Measurements from ENCODE around the gene AKT2. TPM values are rescaled to one million over a fixed set of nuclear protein-coding genes. Genes with fewer than 3 reads are reported as not detected.

The AKT2 gene
- total RNA-seq, 2 donors from 2014 or later: 190 to 208 TPM

GRCh38 chr19:40232479-40232878 lies 52.7 kb downstream of the AKT2 start:
- H3K9me3 Mint-ChIP-seq: no peaks in the 10 kb centered on the region
- H3K9me3 ChIP-seq (ENCODE audit: control insufficient read depth, low read length): no peaks in the 10 kb centered on the region
- no peak for TF ChIP-seq CTCF (conservative IDR thresholded peaks at IDR 0.05)
- no peak overlapping the region for H3K4me3 ChIP-seq (ENCODE audit: low read length)
- DNase-seq: no peak
- peaks cover 18% of the 10 kb centered on the region for H3K36me3 Mint-ChIP-seq (ENCODE audit: low read depth)
- H3K9ac ChIP-seq (ENCODE audit: extremely low read depth, low read length, poor library complexity, severe bottlenecking): no peak overlapping the region
- no peak overlapping the region for H3K4me3 Mint-ChIP-seq
- no peaks in the 10 kb centered on the region for H3K27me3 ChIP-seq (ENCODE audit: control insufficient read depth, insufficient read depth, low read length, poor library complexity, severe bottlenecking)
- WGBS, 2 experiments (ENCODE audit: insufficient coverage in 1 of 2, insufficient read length in 1 of 2): 88% methylated on average over 12 of the region's 12 CpGs; no CpG with 5 or more reads in 1 of the 2 experiments
- H3K4me1 ChIP-seq (ENCODE audit: control insufficient read depth, insufficient read depth, low read length): peaks cover 12% of the 10 kb centered on the region
- H3K27me3 Mint-ChIP-seq (ENCODE audit: insufficient read depth): peaks cover 8% of the 10 kb centered on the region
- peaks cover 14% of the 10 kb centered on the region for H3K36me3 ChIP-seq (ENCODE audit: control insufficient read depth, insufficient read depth, low read length)
- peaks cover 22% of the 10 kb centered on the region for H3K4me1 Mint-ChIP-seq
- H3K27ac ChIP-seq (ENCODE audit: low read depth, low read length): no peak overlapping the region
- H3K27ac Mint-ChIP-seq: no peak overlapping the region

- 46 to 51% methylated on average over 9 to 14 of the region's 16 CpGs for WGBS, 2 experiments (ENCODE audit: insufficient coverage in 1 of 2, insufficient read length in 1 of 2)
- Mint-ChIP-seq H3K4me3 (no peak overlapping the region), H3K4me1 (peaks cover 22% of the 10 kb centered on the region), H3K27me3 (ENCODE audit: insufficient read depth) (peaks cover 15% of the 10 kb centered on the region), H3K9me3 (no peaks in the 10 kb centered on the region), H3K27ac (peak overlapping the region; percentile 72), H3K36me3 (ENCODE audit: low read depth) (peaks cover 14% of the 10 kb centered on the region)
- DNase-seq: peak; percentile 81
- peaks cover 12% of the 10 kb centered on the region for H3K4me1 ChIP-seq (ENCODE audit: control insufficient read depth, insufficient read depth, low read length)
- H3K9me3 ChIP-seq (ENCODE audit: control insufficient read depth, low read length): no peaks in the 10 kb centered on the region
- no peak for TF ChIP-seq CTCF (conservative IDR thresholded peaks at IDR 0.05)
- no peak overlapping the region for H3K9ac ChIP-seq (ENCODE audit: extremely low read depth, low read length, poor library complexity, severe bottlenecking)
- H3K27ac ChIP-seq (ENCODE audit: low read depth, low read length): peak overlapping the region; percentile 21
- H3K4me3 ChIP-seq (ENCODE audit: low read length): no peak overlapping the region
- H3K36me3 ChIP-seq (ENCODE audit: control insufficient read depth, insufficient read depth, low read length): peaks cover 10% of the 10 kb centered on the region
- no peaks in the 10 kb centered on the region for H3K27me3 ChIP-seq (ENCODE audit: control insufficient read depth, insufficient read depth, low read length, poor library complexity, severe bottlenecking)
Observed at GRCh38 chr19:40231544-40232424, 53.4 kb downstream of the AKT2 start.

- Mint-ChIP-seq H3K36me3 (ENCODE audit: low read depth) (peaks cover 10% of the 10 kb centered on the region), H3K4me1 (peaks cover 22% of the 10 kb centered on the region), H3K4me3 (no peak overlapping the region), H3K27ac (peak overlapping the region; percentile 2), H3K9me3 (no peaks in the 10 kb centered on the region), H3K27me3 (ENCODE audit: insufficient read depth) (peaks cover 19% of the 10 kb centered on the region)
- no peak overlapping the region for H3K9ac ChIP-seq (ENCODE audit: extremely low read depth, low read length, poor library complexity, severe bottlenecking)
- H3K27me3 ChIP-seq (ENCODE audit: control insufficient read depth, insufficient read depth, low read length, poor library complexity, severe bottlenecking): no peaks in the 10 kb centered on the region
- no peak overlapping the region for H3K4me3 ChIP-seq (ENCODE audit: low read length)
- peaks cover 12% of the 10 kb centered on the region for H3K4me1 ChIP-seq (ENCODE audit: control insufficient read depth, insufficient read depth, low read length)
- peaks cover 3% of the 10 kb centered on the region for H3K36me3 ChIP-seq (ENCODE audit: control insufficient read depth, insufficient read depth, low read length)
- no peaks in the 10 kb centered on the region for H3K9me3 ChIP-seq (ENCODE audit: control insufficient read depth, low read length)
- H3K27ac ChIP-seq (ENCODE audit: low read depth, low read length): no peak overlapping the region
- no peak for DNase-seq
- WGBS, 2 experiments (ENCODE audit: insufficient coverage in 1 of 2, insufficient read length in 1 of 2): 87 to 94% methylated on average over 5 to 6 of the region's 6 CpGs
- TF ChIP-seq CTCF (conservative IDR thresholded peaks at IDR 0.05): no peak
Observed at GRCh38 chr19:40231057-40231456, 54.1 kb downstream of the AKT2 start.
